BE2C (cell line): ENCODE data around the gene HMG20B.

Experiments
- DNase-seq: peaks from one replicate; pipeline ENCODE4 v3.0.0-alpha.2; 2020
- H3K27me3 ChIP-seq: fragments of 250-450 bp; sonication (Bioruptor Pico); 2 replicates; pipeline ENCODE4 v1.5.1; 2020; ENCODE audit warnings: mild to moderate bottlenecking
- H3K36me3 ChIP-seq: fragments of 250-450 bp; sonication (Bioruptor Pico); 2 replicates; pipeline ENCODE4 v1.5.1; 2020; ENCODE audit warnings: mild to moderate bottlenecking
- H3K4me1 ChIP-seq: fragments of 250-450 bp; sonication (Bioruptor Pico); 2 replicates; pipeline ENCODE4 v1.5.1; 2020
- H3K4me3 ChIP-seq: 2 replicates; pipeline ENCODE4 v1.5.1; 2011; ENCODE audit warnings: low read depth, low read length
- H3K9me3 ChIP-seq: fragments of 250-450 bp; sonication (Bioruptor Pico); 2 replicates; pipeline ENCODE4 v1.5.1; 2020
- CTCF ChIP-seq: IDR thresholded peaks from 2 replicates; pipeline ENCODE4 v1.5.1; 2012; ENCODE audit warnings: mild to moderate bottlenecking, low read depth, low read length

HMG20B gene

DNA sequence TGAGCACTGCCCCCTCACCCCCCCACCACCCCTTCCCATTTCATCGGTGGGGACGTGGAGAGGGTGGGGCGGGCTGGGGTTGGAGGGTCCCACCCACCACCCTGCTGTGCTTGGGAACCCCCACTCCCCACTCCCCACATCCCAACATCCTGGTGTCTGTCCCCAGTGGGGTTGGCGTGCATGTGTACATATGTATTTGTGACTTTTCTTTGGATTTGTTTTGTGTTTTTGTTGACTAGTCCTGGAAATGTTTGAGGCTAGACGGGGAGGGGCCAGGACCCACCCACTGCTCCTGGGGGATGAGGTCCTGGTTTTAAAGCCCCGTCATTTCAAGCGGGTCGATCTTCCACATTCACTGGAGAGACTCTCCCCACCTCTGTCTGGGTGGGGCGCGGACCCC lies 36.8 kb upstream of the HMG20B start:
- Histone ChIP-seq H3K36me3 (peaks cover 40% of the 10 kb centered on the region), H3K4me1 (no peaks in the 10 kb centered on the region), H3K27me3 (no peaks in the 10 kb centered on the region), H3K4me3 (no peak overlapping the region), H3K9me3 (no peaks in the 10 kb centered on the region)
- no peak for DNase-seq
- TF ChIP-seq CTCF: no peak

GRCh38 chr19:3536429-3537100 lies 36.2 kb upstream of the HMG20B start:
- H3K9me3 ChIP-seq: no peaks in the 10 kb centered on the region
- no peak overlapping the region for H3K4me3 ChIP-seq
- no peaks in the 10 kb centered on the region for H3K27me3 ChIP-seq
- TF ChIP-seq CTCF: no peak
- DNase-seq: peak; percentile 26
- peaks cover 34% of the 10 kb centered on the region for H3K36me3 ChIP-seq
- no peaks in the 10 kb centered on the region for H3K4me1 ChIP-seq

DNA sequence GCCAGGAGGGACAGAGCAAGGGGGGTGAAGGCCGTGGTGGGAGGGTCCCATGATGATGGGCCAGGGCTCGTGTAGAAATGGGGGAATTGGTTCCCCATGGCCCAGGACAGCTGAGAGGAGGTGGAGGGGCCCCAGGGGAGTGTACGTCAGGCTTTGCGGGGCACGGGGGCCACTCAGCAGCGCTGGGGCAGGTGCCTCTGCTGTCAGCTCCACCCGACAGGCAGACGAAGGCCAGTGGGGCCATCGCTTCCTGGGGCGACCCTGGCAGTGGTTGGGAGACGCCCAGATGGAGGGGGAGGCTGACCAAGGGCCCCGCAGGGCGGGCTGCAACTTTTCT lies 35.7 kb upstream of the HMG20B start:
- DNase-seq: peak; percentile 16
- Histone ChIP-seq H3K36me3 (peaks cover 29% of the 10 kb centered on the region), H3K4me1 (no peaks in the 10 kb centered on the region), H3K4me3 (no peak overlapping the region), H3K9me3 (no peaks in the 10 kb centered on the region), H3K27me3 (no peaks in the 10 kb centered on the region)
- TF ChIP-seq CTCF: no peak

DNA sequence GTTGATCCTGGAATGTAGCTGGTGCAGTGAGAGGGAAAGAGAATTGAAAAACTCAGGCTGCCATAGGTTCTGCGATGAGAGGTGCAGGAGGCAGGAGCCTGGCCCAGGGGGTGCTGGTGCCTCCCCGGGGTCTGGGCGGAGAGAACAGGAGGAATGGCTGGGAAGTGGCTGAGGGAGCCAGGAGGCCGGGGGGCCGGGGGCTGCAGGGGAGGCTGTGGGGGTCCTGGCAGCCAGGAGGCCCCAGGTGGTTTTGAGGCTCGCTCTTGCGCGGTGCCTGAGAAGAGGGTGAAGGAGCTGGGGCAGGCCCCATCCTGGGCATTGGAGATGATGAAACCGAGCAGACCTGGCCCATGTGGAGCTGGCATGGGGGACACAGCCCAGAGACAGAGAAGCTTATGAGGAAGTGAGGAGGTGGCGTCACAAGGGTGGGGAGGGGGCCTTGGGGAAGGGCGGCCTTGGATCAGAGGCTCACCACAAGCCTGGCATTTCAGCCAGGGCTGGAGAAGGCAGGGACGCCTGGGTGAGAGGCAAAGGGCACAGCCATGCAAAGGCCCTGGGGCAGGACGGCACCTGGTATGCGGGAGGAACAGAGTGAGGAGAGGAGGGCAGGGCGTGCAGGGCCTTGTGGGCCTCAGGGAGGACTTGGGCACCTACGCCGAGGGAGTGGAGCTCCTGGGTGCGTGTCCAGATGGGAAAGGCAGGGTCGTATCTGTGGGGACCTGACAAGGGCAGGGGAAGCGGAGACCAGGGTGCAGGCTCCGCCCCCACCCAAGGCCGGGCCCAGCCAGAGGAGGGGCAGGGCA lies 35.1 kb upstream of the HMG20B start:
- Histone ChIP-seq H3K27me3 (no peaks in the 10 kb centered on the region), H3K36me3 (peaks cover 24% of the 10 kb centered on the region), H3K9me3 (no peaks in the 10 kb centered on the region), H3K4me1 (no peaks in the 10 kb centered on the region), H3K4me3 (no peak overlapping the region)
- TF ChIP-seq CTCF: no peak
- DNase-seq: no peak

- Histone ChIP-seq H3K36me3 (peaks cover 18% of the 10 kb centered on the region), H3K4me1 (no peaks in the 10 kb centered on the region), H3K4me3 (no peak overlapping the region), H3K9me3 (no peaks in the 10 kb centered on the region), H3K27me3 (no peaks in the 10 kb centered on the region)
- DNase-seq: no peak
- TF ChIP-seq CTCF: no peak
These were observed 34.4 kb upstream of the HMG20B start for GRCh38 chr19:3538258-3538929.
